ENCODE results near the gene STIP1. TPM values are rescaled to one million over a fixed set of nuclear protein-coding genes. Genes with fewer than 3 reads are reported as not detected.
A peak's percentile ranks its signal among the peaks of the same experiment; 100 is the strongest.

Gene STIP1
- total and polyA plus RNA-seq, 2 donors (not counting 3 experiments of a cell fraction or from before 2014, with no cell fraction given): 117 to 226 TPM

- dilution Hi-C loops (cut with MboI; ENCODE audit: extremely low pct_ligation_motif_present, low sequenced_read_pairs) (no loop called here), intact Hi-C loops (cut with micrococcal nuclease) (loop anchor here (1.0 kb wide), 2 partner anchors 67 to 98 kb away; no protein-coding TSS in a partner anchor)
- no peaks in the 10 kb centered on the region for H3K9me3 ChIP-seq (replicated peaks; ENCODE audit: control insufficient read depth, insufficient read depth, low read length)
- H3K4me2 ChIP-seq (ENCODE audit: insufficient read depth, low read length): no peak overlapping the region
- H3K27me3 ChIP-seq (ENCODE audit: control insufficient read depth in 2 of 2, insufficient read depth in 2 of 2, low read length in 2 of 2): no peaks in the 10 kb centered on the region
- no peaks in the 10 kb centered on the region for H3K9me1 ChIP-seq (replicated peaks; ENCODE audit: control insufficient read depth, extremely low read depth, insufficient read depth, low read length)
- no peak for TF ChIP-seq POLR2A (IDR thresholded peaks at IDR 0.05; ENCODE audit: low read depth, low read length)
- TF ChIP-seq JUN (IDR thresholded peaks at IDR 0.05; ENCODE audit: borderline replicate concordance, insufficient read depth, insufficient read length, low read depth): no peak
- no peak for FAIRE-seq
- ChIA-PET CTCF (interaction anchor here (0.8 to 11.5 kb wide), 17 partner anchors 11 to 150 kb away, joined by 3 to 413 read pairs (median 16); partner anchors contain the start of genes BAD, CATSPERZ, ESRRA and FKBP2), POLR2A (no interaction called here)
- H4K20me1 ChIP-seq (replicated peaks; ENCODE audit: control insufficient read depth, extremely low read depth, insufficient read depth, low read length): no peaks in the 10 kb centered on the region
- DNase-seq (ENCODE audit: low read depth, low spot score): no peak
- H3K4me1 ChIP-seq (ENCODE audit: control insufficient read depth, extremely low read depth, insufficient read depth, low read length): peaks cover 29% of the 10 kb centered on the region
- no peak overlapping the region for H2AFZ ChIP-seq (ENCODE audit: low read depth, low read length)
- no peak overlapping the region for H3K4me3 ChIP-seq (replicated peaks in 1 of 3; ENCODE audit: insufficient read depth in 1 of 3, low read depth in 1 of 3, low read length in 3 of 3)
- no TSS peak for BruUV-seq (replicated peaks)
- no peak overlapping the region for H3K9ac ChIP-seq (replicated peaks; ENCODE audit: extremely low read depth, insufficient read depth, low read length)
- peaks cover 3% of the 10 kb centered on the region for H3K79me2 ChIP-seq (ENCODE audit: control insufficient read depth, insufficient read depth, low read length)
- H3K36me3 ChIP-seq (ENCODE audit: control insufficient read depth in 2 of 2, extremely low read depth in 1 of 2, insufficient read depth in 2 of 2, low read length in 2 of 2): peaks cover 14 to 32% of the 10 kb centered on the region in 2 experiments
- H3K27ac ChIP-seq (ENCODE audit: insufficient read depth, low read depth, low read length): no peak overlapping the region
These were observed 17.6 kb downstream of the STIP1 start for GRCh38 chr11:64203421-64204079.

- no peaks in the 10 kb centered on the region for H4K20me1 ChIP-seq (replicated peaks; ENCODE audit: control insufficient read depth, extremely low read depth, insufficient read depth, low read length)
- H3K27ac ChIP-seq (ENCODE audit: insufficient read depth, low read depth, low read length): no peak overlapping the region
- ChIA-PET CTCF (interaction anchor here (0.6 to 11.5 kb wide), 36 partner anchors 8 to 153 kb away, joined by 3 to 413 read pairs (median 8); partner anchors contain the start of genes BAD, CATSPERZ, DNAJC4 and ESRRA), POLR2A (interaction anchor here (0.7 kb wide), 1 partner anchor 66 kb away, joined by 4 read pairs; no protein-coding TSS in a partner anchor)
- TSS peak; percentile 61 for BruUV-seq (replicated peaks)
- peaks cover 14 to 32% of the 10 kb centered on the region in 2 experiments for H3K36me3 ChIP-seq (ENCODE audit: control insufficient read depth in 2 of 2, extremely low read depth in 1 of 2, insufficient read depth in 2 of 2, low read length in 2 of 2)
- H3K4me1 ChIP-seq (ENCODE audit: control insufficient read depth, extremely low read depth, insufficient read depth, low read length): peaks cover 34% of the 10 kb centered on the region
- H3K27me3 ChIP-seq (ENCODE audit: control insufficient read depth in 2 of 2, insufficient read depth in 2 of 2, low read length in 2 of 2): no peaks in the 10 kb centered on the region
- intact Hi-C loops (cut with micrococcal nuclease): loop anchor here (1.0 kb wide), 2 partner anchors 66 to 97 kb away; no protein-coding TSS in a partner anchor
- H3K9me1 ChIP-seq (replicated peaks; ENCODE audit: control insufficient read depth, extremely low read depth, insufficient read depth, low read length): no peaks in the 10 kb centered on the region
- H3K4me3 ChIP-seq (replicated peaks in 1 of 3; ENCODE audit: insufficient read depth in 1 of 3, low read depth in 1 of 3, low read length in 3 of 3): no peak overlapping the region
- TF ChIP-seq GATA2 (IDR thresholded peaks at IDR 0.05; ENCODE audit: insufficient read depth, insufficient read length, low read depth, low read length) (no peak), JUN (IDR thresholded peaks at IDR 0.05; ENCODE audit: borderline replicate concordance, insufficient read depth, insufficient read length, low read depth) (no peak), EZH2 (IDR thresholded peaks at IDR 0.05; ENCODE audit: borderline replicate concordance, low read depth, low read length, severe bottlenecking) (no peak), POLR2A (IDR thresholded peaks at IDR 0.05; ENCODE audit: low read depth, low read length) (peak; percentile 6), MYC (IDR thresholded peaks at IDR 0.05; ENCODE audit: low read depth, low read length) (no peak), FOS (IDR thresholded peaks at IDR 0.05; ENCODE audit: borderline replicate concordance, insufficient read depth, low read length) (no peak)
- no peak for FAIRE-seq
- dilution Hi-C loops (cut with MboI; ENCODE audit: extremely low pct_ligation_motif_present, low sequenced_read_pairs): no loop called here
- no peak overlapping the region for H3K4me2 ChIP-seq (ENCODE audit: insufficient read depth, low read length)
- H2AFZ ChIP-seq (ENCODE audit: low read depth, low read length): no peak overlapping the region
- no peaks in the 10 kb centered on the region for H3K9me3 ChIP-seq (replicated peaks; ENCODE audit: control insufficient read depth, insufficient read depth, low read length)
- no peak overlapping the region for H3K9ac ChIP-seq (replicated peaks; ENCODE audit: extremely low read depth, insufficient read depth, low read length)
- no peak for DNase-seq (ENCODE audit: low read depth, low spot score)
- peaks cover 8% of the 10 kb centered on the region for H3K79me2 ChIP-seq (ENCODE audit: control insufficient read depth, insufficient read depth, low read length)
These were observed 18.1 kb downstream of the STIP1 start for GRCh38 chr11:64204080-64204440.
